Endothelial cell (in vitro differentiated cells): ENCODE results near the gene MCEMP1. TPM values are rescaled to one million over a fixed set of nuclear protein-coding genes. Genes with fewer than 3 reads are reported as not detected.

Experiments
- DNase-seq: peaks from one replicate; pipeline ENCODE4 v3.0.0; 2021; ENCODE audit warnings: low spot score
- H3K27ac Mint-ChIP-seq: one replicate; pipeline ENCODE4 v1.8.0; 2021; ENCODE audit warnings: mixed read lengths, inconsistent platforms; ENCODE audit not compliant: unreplicated experiment
- H3K27me3 Mint-ChIP-seq: one replicate; pipeline ENCODE4 v1.8.0; 2021; ENCODE audit warnings: mild to moderate bottlenecking, moderate library complexity, mixed read lengths, inconsistent platforms; ENCODE audit not compliant: unreplicated experiment
- H3K36me3 Mint-ChIP-seq: one replicate; pipeline ENCODE4 v1.8.0; 2021; ENCODE audit warnings: mild to moderate bottlenecking, low read depth, mixed read lengths, inconsistent platforms; ENCODE audit not compliant: unreplicated experiment
- H3K4me1 Mint-ChIP-seq: one replicate; pipeline ENCODE4 v1.8.0; 2021; ENCODE audit warnings: mild to moderate bottlenecking, mixed read lengths, inconsistent platforms; ENCODE audit not compliant: unreplicated experiment
- H3K4me3 Mint-ChIP-seq: one replicate; pipeline ENCODE4 v1.8.0; 2021; ENCODE audit warnings: mild to moderate bottlenecking, mixed read lengths, inconsistent platforms; ENCODE audit not compliant: unreplicated experiment
- H3K9me3 Mint-ChIP-seq: one replicate; pipeline ENCODE4 v1.8.0; 2021; ENCODE audit warnings: mixed read lengths, inconsistent platforms; ENCODE audit not compliant: unreplicated experiment
- CTCF ChIP-seq: fragments of 200-600 bp; sonication (generic); IDR thresholded peaks from one replicate; pipeline ENCODE4 v1.5.0; 2021; ENCODE audit warnings: antibody characterized with exemption; ENCODE audit not compliant: unreplicated experiment
- total RNA-seq: library from RNA; stranded (reverse); fragmentation: NEBNext Ultra II Directional; extraction: Animal tissue kit (Norgen Biotek cat#: 25700); gene quantifications from one replicate; pipeline ENCODE4 v1.2.1, GENCODE V29; 2021; ENCODE audit not compliant: unreplicated experiment

Gene MCEMP1
- total RNA-seq, 1 donor from 2014 or later: not detected

GRCh38 chr19:7729211-7729610, 52.3 kb downstream of the MCEMP1 start:
- Mint-ChIP-seq H3K27me3 (peaks cover 29% of the 10 kb centered on the region), H3K9me3 (no peaks in the 10 kb centered on the region), H3K4me3 (no peak overlapping the region), H3K36me3 (no peaks in the 10 kb centered on the region), H3K4me1 (no peaks in the 10 kb centered on the region), H3K27ac (peak overlapping the region; percentile 61)
- no peak for DNase-seq
- TF ChIP-seq CTCF: no peak

Other genes starting within 250 kb of the MCEMP1 start
- 3.8 TPM for gene PEX11G, start 188.1 kb upstream of the MCEMP1 start, total RNA-seq
- 87.4 TPM for gene ZNF358, start 161.0 kb upstream of the MCEMP1 start, total RNA-seq
- gene MCOLN1, start 154.5 kb upstream of the MCEMP1 start, total RNA-seq: 24.2 TPM
- gene PNPLA6, start 141.4 kb upstream of the MCEMP1 start, total RNA-seq: 129 TPM
- 9.3 TPM for gene CAMSAP3, start 81.2 kb upstream of the MCEMP1 start, total RNA-seq
- gene XAB2, start 47.5 kb upstream of the MCEMP1 start, total RNA-seq: 46.1 TPM
- gene PET100, start 47.3 kb upstream of the MCEMP1 start, total RNA-seq: 122 TPM
- gene PCP2, start 43.4 kb upstream of the MCEMP1 start, total RNA-seq: not detected
- 42.2 TPM for gene STXBP2, start 40.0 kb upstream of the MCEMP1 start, total RNA-seq
- not detected for gene RETN, start 8.0 kb upstream of the MCEMP1 start, total RNA-seq
- gene TRAPPC5, start 3.7 kb downstream of the MCEMP1 start, total RNA-seq: 82.0 TPM
- gene FCER2, start 25.0 kb downstream of the MCEMP1 start, total RNA-seq: not detected
- gene CLEC4G, start 55.0 kb downstream of the MCEMP1 start, total RNA-seq: not detected
- gene CD209, start 70.4 kb downstream of the MCEMP1 start, total RNA-seq: not detected
- not detected for gene CLEC4M, start 86.2 kb downstream of the MCEMP1 start, total RNA-seq
- 20.4 TPM for gene EVI5L, start 153.1 kb downstream of the MCEMP1 start, total RNA-seq
- 0.23 TPM for gene PRR36, start 197.3 kb downstream of the MCEMP1 start, total RNA-seq
- gene LRRC8E, start 211.4 kb downstream of the MCEMP1 start, total RNA-seq: 0.08 TPM
- gene MAP2K7, start 226.8 kb downstream of the MCEMP1 start, total RNA-seq: 31.1 TPM
- not detected for gene TGFBR3L, start 237.7 kb downstream of the MCEMP1 start, total RNA-seq
- gene SNAPC2, start 243.2 kb downstream of the MCEMP1 start, total RNA-seq: 13.5 TPM
- gene CTXN1, start 249.0 kb downstream of the MCEMP1 start, total RNA-seq: 18.3 TPM